ENCODE results near the gene KLC1. TPM values are rescaled to one million over a fixed set of nuclear protein-coding genes. Genes with fewer than 3 reads are reported as not detected.

KLC1 gene
- total and polyA plus RNA-seq, 4 donors, result 93.3 to 225 (median 139) TPM

GRCh38 chr14:103737432-103738045 is 108.5 kb downstream of the KLC1 start:
- Histone ChIP-seq H3K4me3 (no peak overlapping the region), H3K4me1 (ENCODE audit: control insufficient read depth in 5 of 5, insufficient read depth in 5 of 5, low read length in 5 of 5) (peaks cover 0 to 26% (median 3%) of the 10 kb centered on the region in 5 donors), H3K27me3 (ENCODE audit: control insufficient read depth in 3 of 3, insufficient read depth in 3 of 3, low read length in 2 of 3) (no peaks in the 10 kb centered on the region), H3K9me3 (ENCODE audit: control insufficient read depth in 4 of 4, insufficient read depth in 3 of 4, low read length in 3 of 4) (no peaks in the 10 kb centered on the region), H3K36me3 (ENCODE audit: control insufficient read depth in 4 of 4, insufficient read depth in 4 of 4, low read length in 4 of 4) (peaks cover 12 to 64% (median 16%) of the 10 kb centered on the region in 4 donors), H3K9ac (ENCODE audit: insufficient read depth in 1 of 2, low read length in 2 of 2) (no peak overlapping the region), H3K27ac (ENCODE audit: low read depth in 1 of 2, low read length in 1 of 2) (no peak overlapping the region)
- WGBS, 2 donors, result 90 to 92% methylated on average over 16 of the region's 16 CpGs
- ATAC-seq (ENCODE audit: insufficient read depth, low FRiP score) (no peak), DNase-seq (no peak)
- TF ChIP-seq, protein P1, sequence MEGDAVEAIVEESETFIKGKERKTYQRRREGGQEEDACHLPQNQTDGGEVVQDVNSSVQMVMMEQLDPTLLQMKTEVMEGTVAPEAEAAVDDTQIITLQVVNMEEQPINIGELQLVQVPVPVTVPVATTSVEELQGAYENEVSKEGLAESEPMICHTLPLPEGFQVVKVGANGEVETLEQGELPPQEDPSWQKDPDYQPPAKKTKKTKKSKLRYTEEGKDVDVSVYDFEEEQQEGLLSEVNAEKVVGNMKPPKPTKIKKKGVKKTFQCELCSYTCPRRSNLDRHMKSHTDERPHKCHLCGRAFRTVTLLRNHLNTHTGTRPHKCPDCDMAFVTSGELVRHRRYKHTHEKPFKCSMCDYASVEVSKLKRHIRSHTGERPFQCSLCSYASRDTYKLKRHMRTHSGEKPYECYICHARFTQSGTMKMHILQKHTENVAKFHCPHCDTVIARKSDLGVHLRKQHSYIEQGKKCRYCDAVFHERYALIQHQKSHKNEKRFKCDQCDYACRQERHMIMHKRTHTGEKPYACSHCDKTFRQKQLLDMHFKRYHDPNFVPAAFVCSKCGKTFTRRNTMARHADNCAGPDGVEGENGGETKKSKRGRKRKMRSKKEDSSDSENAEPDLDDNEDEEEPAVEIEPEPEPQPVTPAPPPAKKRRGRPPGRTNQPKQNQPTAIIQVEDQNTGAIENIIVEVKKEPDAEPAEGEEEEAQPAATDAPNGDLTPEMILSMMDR (IDR thresholded peaks at IDR 0.05; ENCODE audit: control extremely low read depth, extremely low read depth), result no peak

DNA sequence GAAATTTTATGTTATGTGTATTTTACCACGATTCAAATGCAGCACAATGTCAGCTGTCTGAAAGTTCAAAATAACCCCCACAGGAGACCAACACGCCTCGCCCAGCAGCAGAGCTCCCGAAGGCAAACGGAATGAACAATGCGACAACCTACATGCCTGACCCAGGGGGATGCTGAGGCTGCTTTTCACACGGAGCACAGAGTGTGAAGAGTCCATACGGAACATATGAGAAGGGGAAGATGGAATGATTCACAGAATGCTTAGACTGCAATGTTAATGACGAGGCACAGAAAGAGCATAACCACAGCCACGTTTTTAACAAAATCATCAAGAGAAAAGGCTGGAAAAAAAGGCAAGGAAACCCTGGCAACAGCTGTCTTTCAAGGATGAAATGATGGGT is 109.2 kb downstream of the KLC1 start:
- Histone ChIP-seq H3K9ac (ENCODE audit: insufficient read depth in 1 of 2, low read length in 2 of 2) (no peak overlapping the region), H3K27me3 (ENCODE audit: control insufficient read depth in 3 of 3, insufficient read depth in 3 of 3, low read length in 2 of 3) (no peaks in the 10 kb centered on the region), H3K27ac (ENCODE audit: low read depth in 1 of 2, low read length in 1 of 2) (no peak overlapping the region), H3K36me3 (ENCODE audit: control insufficient read depth in 4 of 4, insufficient read depth in 4 of 4, low read length in 4 of 4) (peaks cover 8 to 59% (median 15%) of the 10 kb centered on the region in 4 donors), H3K4me1 (ENCODE audit: control insufficient read depth in 5 of 5, insufficient read depth in 5 of 5, low read length in 5 of 5) (peaks cover 0 to 26% (median 3%) of the 10 kb centered on the region in 5 donors), H3K9me3 (ENCODE audit: control insufficient read depth in 4 of 4, insufficient read depth in 3 of 4, low read length in 3 of 4) (no peaks in the 10 kb centered on the region), H3K4me3 (no peak overlapping the region)
- ATAC-seq (ENCODE audit: insufficient read depth, low FRiP score), result no peak
- WGBS, 2 donors, result 89 to 92% methylated on average over 10 of the region's 10 CpGs
- DNase-seq, result no peak
- TF ChIP-seq, protein P1 (IDR thresholded peaks at IDR 0.05; ENCODE audit: control extremely low read depth, extremely low read depth), result no peak

DNA sequence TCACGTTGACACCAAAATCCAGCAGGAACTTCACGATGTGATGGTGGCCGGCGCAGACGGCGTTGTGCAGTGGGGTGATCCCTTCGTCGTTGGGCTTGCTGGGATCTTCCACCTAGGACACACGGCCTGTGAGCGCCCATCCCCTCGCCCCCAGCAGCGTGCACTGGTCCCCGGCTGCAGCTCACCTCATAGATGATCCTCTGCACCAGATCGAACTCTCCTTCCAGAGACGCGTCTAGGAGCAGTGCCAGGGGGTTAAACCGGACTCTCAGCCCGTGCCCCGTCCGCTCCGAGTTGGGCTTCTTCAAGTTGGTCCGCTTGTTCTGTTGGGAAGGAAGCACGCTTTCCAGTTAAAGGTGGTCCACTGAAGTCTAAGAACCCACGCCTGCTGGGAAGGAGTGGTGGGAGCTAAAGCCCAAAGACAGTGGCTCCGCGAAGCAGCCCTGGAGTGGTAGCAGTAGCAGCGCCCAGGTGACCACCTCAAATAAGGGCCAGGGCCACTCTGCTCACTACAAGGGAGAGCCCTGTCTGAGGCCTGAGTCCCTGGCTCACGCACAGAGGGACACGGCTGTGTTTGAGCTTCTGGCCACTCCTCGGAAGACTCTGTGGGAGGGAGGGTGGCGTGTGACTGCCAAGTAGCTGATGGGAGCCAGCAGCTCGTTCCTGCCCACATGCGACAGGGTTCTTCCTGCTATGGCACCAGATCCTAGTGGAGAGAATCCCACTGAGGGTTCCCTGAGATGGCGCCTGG is 109.9 kb downstream of the KLC1 start:
- ATAC-seq (ENCODE audit: insufficient read depth, low FRiP score), result no peak
- Histone ChIP-seq H3K9ac (ENCODE audit: insufficient read depth in 1 of 2, low read length in 2 of 2) (no peak overlapping the region), H3K4me1 (ENCODE audit: control insufficient read depth in 5 of 5, insufficient read depth in 5 of 5, low read length in 5 of 5) (peaks cover 0 to 26% (median 3%) of the 10 kb centered on the region in 5 donors), H3K36me3 (ENCODE audit: control insufficient read depth in 4 of 4, insufficient read depth in 4 of 4, low read length in 4 of 4) (peaks cover 8 to 54% (median 17%) of the 10 kb centered on the region in 4 donors), H3K27me3 (ENCODE audit: control insufficient read depth in 3 of 3, insufficient read depth in 3 of 3, low read length in 2 of 3) (no peaks in the 10 kb centered on the region), H3K27ac (ENCODE audit: low read depth in 1 of 2, low read length in 1 of 2) (no peak overlapping the region), H3K9me3 (ENCODE audit: control insufficient read depth in 4 of 4, insufficient read depth in 3 of 4, low read length in 3 of 4) (no peaks in the 10 kb centered on the region), H3K4me3 (no peak overlapping the region)
- TF ChIP-seq, protein P1 (IDR thresholded peaks at IDR 0.05; ENCODE audit: control extremely low read depth, extremely low read depth), result no peak
- 92 to 93% methylated on average over 34 of the region's 34 CpGs for WGBS, 2 donors
- DNase-seq, result no peak

All from lung (tissue), 12 donors.